H1 (cell line): ENCODE measurements around the gene AHCY. TPM values are rescaled to one million over a fixed set of nuclear protein-coding genes. Genes with fewer than 3 reads are reported as not detected.

Experiments used
- CTCF ChIA-PET: fragments of 300-600 bp; sonication (Branson Sonifier 250); formaldehyde crosslinking; loops from one replicate; lab custom pipeline; 2021; ENCODE audit not compliant: partially characterized antibody; lab: Charles Lee
- POLR2A ChIA-PET: fragments of 300-600 bp; sonication (Branson Sonifier 250); formaldehyde crosslinking; loops from one replicate; lab custom pipeline; 2021; ENCODE audit warnings: inconsistent platforms; ENCODE audit not compliant: partially characterized antibody; lab: Charles Lee
- DNase-seq, 2 experiments: peaks; one replicate each; pipeline versions ENCODE4 v3.0.0 to v3.0.0-alpha.2; 2010 to 2022; ENCODE audit warnings: low spot score in 2 of 2, low read depth in 1 of 2, mixed read lengths in 1 of 2
- FAIRE-seq: peaks from 2 replicates; lab custom pipeline; 2011; peaks lifted over from hg19 to GRCh38; lab: Jason Lieb, UNC
- H2AFZ ChIP-seq: 2 replicates; pipeline ENCODE4 v1.8.1; 2012; ENCODE audit warnings: low read length, inconsistent platforms
- H2AK5ac ChIP-seq: 2 replicates; pipeline ENCODE4 v1.6.1; 2013; ENCODE audit warnings: low read depth, low read length
- H2BK120ac ChIP-seq: replicated peaks from 2 replicates; pipeline ENCODE3; 2013; ENCODE audit warnings: low read depth, low read length, inconsistent platforms
- H2BK12ac ChIP-seq: 2 replicates; pipeline ENCODE4 v1.6.1; 2013; ENCODE audit warnings: low read depth, low read length
- H2BK15ac ChIP-seq: 2 replicates; pipeline ENCODE4 v1.6.1; 2013; ENCODE audit warnings: low read length
- H2BK20ac ChIP-seq: 2 replicates; pipeline ENCODE4 v1.6.1; 2013; ENCODE audit warnings: low read length
- H2BK5ac ChIP-seq: 2 replicates; pipeline ENCODE4 v1.6.1; 2013; ENCODE audit warnings: low read depth, low read length
- H3K14ac ChIP-seq: 2 replicates; pipeline ENCODE4 v1.6.1; 2013; ENCODE audit warnings: inconsistent platforms; ENCODE audit not compliant: insufficient read length
- H3K18ac ChIP-seq: 2 replicates; pipeline ENCODE4 v1.6.1; 2013; ENCODE audit warnings: low read length; ENCODE audit errors: extremely low read depth
- H3K23ac ChIP-seq: 2 replicates; pipeline ENCODE4 v1.6.1; 2013; ENCODE audit warnings: inconsistent platforms; ENCODE audit not compliant: insufficient read length
- H3K23me2 ChIP-seq: 2 replicates; pipeline ENCODE4 v1.6.1; 2013; ENCODE audit warnings: low read depth, low read length
- H3K27ac ChIP-seq: 2 replicates; pipeline ENCODE4 v1.6.1; 2011; ENCODE audit warnings: low read depth, low read length, inconsistent platforms
- H3K27me3 ChIP-seq, 4 experiments: replicated peaks in 1 of 4; 1 replicate in 1 of 4; 2 replicates in 3 of 4; pipeline versions ENCODE4 v1.6.1 to v1.8.1; 2011 to 2013; ENCODE audit warnings: low read length in 3 of 4, mild to moderate bottlenecking in 3 of 4, inconsistent platforms in 2 of 4, mixed read lengths in 2 of 4, moderate library complexity in 1 of 4; ENCODE audit not compliant: control insufficient read depth in 3 of 4, insufficient read depth in 3 of 4; ENCODE audit errors: extremely low read depth in 1 of 4
- H3K36me3 ChIP-seq, 4 experiments: 2 replicates each; pipeline versions ENCODE4 v1.6.1 to v1.8.1; 2011 to 2013; ENCODE audit warnings: mild to moderate bottlenecking in 4 of 4, low read length in 3 of 4, moderate library complexity in 2 of 4, control low read depth in 1 of 4, inconsistent platforms in 1 of 4; ENCODE audit not compliant: insufficient read depth in 4 of 4, control insufficient read depth in 2 of 4
- H3K4ac ChIP-seq: replicated peaks from 2 replicates; pipeline ENCODE3; 2013; ENCODE audit warnings: low read length, low read depth, mixed read lengths, inconsistent platforms; ENCODE audit not compliant: insufficient read length
- H3K4me1 ChIP-seq, 4 experiments: replicated peaks in 1 of 4; 1 replicate in 1 of 4; 2 replicates in 3 of 4; pipeline versions ENCODE4 v1.6.1 to v1.8.1; 2011 to 2013; ENCODE audit warnings: low read length in 3 of 4, inconsistent platforms in 2 of 4, mixed read lengths in 1 of 4; ENCODE audit not compliant: insufficient read depth in 4 of 4, control insufficient read depth in 3 of 4
- H3K4me2 ChIP-seq, 2 experiments: 2 replicates each; pipeline versions ENCODE4 v1.6.1 to v1.8.1; 2011 to 2013; ENCODE audit warnings: low read depth in 2 of 2, low read length in 2 of 2, control low read depth in 1 of 2, inconsistent platforms in 1 of 2, mild to moderate bottlenecking in 1 of 2; ENCODE audit not compliant: insufficient read depth in 1 of 2
- H3K4me3 ChIP-seq, 4 experiments: fragments of 200-600, 300-600 bp in 1 of 4; sonication (generic), shearing (Covaris generic), sonication (Bioruptor Twin) in 1 of 4; 2 replicates each; pipeline versions ENCODE4 v1.5.1 to v1.8.1; 2011 to 2016; ENCODE audit warnings: low read length in 4 of 4, low read depth in 3 of 4, control low read depth in 2 of 4, inconsistent platforms in 2 of 4, mild to moderate bottlenecking in 2 of 4, mixed read lengths in 1 of 4, moderate library complexity in 1 of 4; ENCODE audit not compliant: insufficient read depth in 2 of 4; ENCODE audit errors: extremely low read depth in 1 of 4
- H3K56ac ChIP-seq: replicated peaks from 2 replicates; pipeline ENCODE3; 2013; ENCODE audit warnings: low read depth, mild to moderate bottlenecking, mixed read lengths, low read length, inconsistent platforms; ENCODE audit not compliant: insufficient read length
- H3K79me1 ChIP-seq: 2 replicates; pipeline ENCODE4 v1.6.1; 2013; ENCODE audit warnings: low read depth, low read length, control low read depth
- H3K79me2 ChIP-seq, 2 experiments: 2 replicates each; pipeline versions ENCODE4 v1.6.1 to v1.8.1; 2012 to 2013; ENCODE audit warnings: low read length in 2 of 2, mild to moderate bottlenecking in 2 of 2, inconsistent platforms in 1 of 2; ENCODE audit not compliant: insufficient read depth in 2 of 2, control insufficient read depth in 1 of 2
- H3K9ac ChIP-seq, 4 experiments: replicated peaks in 1 of 4; 1 replicate in 1 of 4; 2 replicates in 3 of 4; pipeline versions ENCODE4 v1.6.1 to v1.8.1; 2011 to 2013; ENCODE audit warnings: low read depth in 3 of 4, low read length in 3 of 4, control low read depth in 2 of 4, mild to moderate bottlenecking in 2 of 4, moderate library complexity in 2 of 4, inconsistent platforms in 1 of 4; ENCODE audit errors: extremely low read depth in 1 of 4
- H3K9me3 ChIP-seq, 2 experiments: 2 replicates each; pipeline versions ENCODE4 v1.6.1 to v1.8.1; 2012 to 2013; ENCODE audit warnings: mild to moderate bottlenecking in 2 of 2, moderate library complexity in 2 of 2, control low read depth in 1 of 2, inconsistent platforms in 1 of 2, low read depth in 1 of 2, low read length in 1 of 2, mixed read lengths in 1 of 2; ENCODE audit not compliant: insufficient read depth in 2 of 2
- H4K20me1 ChIP-seq, 2 experiments: replicated peaks in 1 of 2; 2 replicates each; pipeline versions ENCODE3 to v1.8.1; 2011 to 2013; ENCODE audit warnings: inconsistent platforms in 2 of 2, low read length in 2 of 2, mild to moderate bottlenecking in 1 of 2; ENCODE audit not compliant: insufficient read depth in 2 of 2, control insufficient read depth in 1 of 2
- H4K5ac ChIP-seq: 2 replicates; pipeline ENCODE4 v1.6.1; 2013; ENCODE audit warnings: low read length, low read depth, mixed read lengths, inconsistent platforms; ENCODE audit not compliant: insufficient read length
- H4K8ac ChIP-seq: 2 replicates; pipeline ENCODE4 v1.8.0; 2013; ENCODE audit warnings: mild to moderate bottlenecking, moderate library complexity, low read length, inconsistent platforms; ENCODE audit not compliant: insufficient read depth; ENCODE audit errors: extremely low read depth
- H4K91ac ChIP-seq: replicated peaks from 2 replicates; pipeline ENCODE3; 2013; ENCODE audit warnings: low read length, mixed read lengths, inconsistent platforms; ENCODE audit not compliant: insufficient read length
- ASH2L ChIP-seq: fragments of 200-600, 300-600 bp; sonication (generic); IDR thresholded peaks from one replicate; pipeline ENCODE4 v1.7.1; 2017; ENCODE audit warnings: low read length
- CHD1 ChIP-seq: IDR thresholded peaks from 2 replicates; pipeline ENCODE4 v1.6.1; 2012; ENCODE audit warnings: low read depth, low read length, improper control_type of control experiment
- CTCF ChIP-seq, 3 experiments: IDR thresholded peaks; 1 replicate in 2 of 3; 2 replicates in 1 of 3; pipeline versions ENCODE4 v1.5.1 to v1.6.1; 2011; ENCODE audit warnings: low read length in 3 of 3, mild to moderate bottlenecking in 3 of 3, inconsistent platforms in 2 of 3, low read depth in 1 of 3, moderate library complexity in 1 of 3; ENCODE audit not compliant: insufficient read depth in 1 of 3; ENCODE audit errors: control extremely low read depth in 1 of 3
- FOSL1 ChIP-seq: IDR thresholded peaks from 2 replicates; pipeline ENCODE4 v1.6.1; 2011; ENCODE audit warnings: mild to moderate bottlenecking, low read depth, low read length, moderate library complexity; ENCODE audit not compliant: insufficient read depth
- HDAC6 ChIP-seq: IDR thresholded peaks from one replicate; pipeline ENCODE4 v1.7.1; 2012; ENCODE audit warnings: low read depth, mild to moderate bottlenecking, inconsistent platforms, low read length, moderate library complexity
- MAX ChIP-seq: IDR thresholded peaks from 2 replicates; pipeline ENCODE4 v1.6.1; 2012; ENCODE audit warnings: inconsistent platforms
- POLR2A ChIP-seq, 2 experiments: IDR thresholded peaks; 1 replicate in 1 of 2; 2 replicates in 1 of 2; pipeline ENCODE4 v1.6.1; 2011; ENCODE audit warnings: low read depth in 2 of 2, low read length in 2 of 2, mild to moderate bottlenecking in 2 of 2; ENCODE audit errors: control extremely low read depth in 1 of 2
- SP2 ChIP-seq: IDR thresholded peaks from 2 replicates; pipeline ENCODE4 v1.6.1; 2012; ENCODE audit warnings: mild to moderate bottlenecking, low read length, inconsistent platforms
- SP4 ChIP-seq: IDR thresholded peaks from 2 replicates; pipeline ENCODE4 v1.6.1; 2012; ENCODE audit warnings: low read length, inconsistent platforms
- TAF1 ChIP-seq: IDR thresholded peaks from 2 replicates; pipeline ENCODE4 v1.6.1; 2011; ENCODE audit warnings: mild to moderate bottlenecking, low read depth, low read length
- USF2 ChIP-seq: IDR thresholded peaks from 2 replicates; pipeline ENCODE4 v1.6.1; 2011; ENCODE audit warnings: low read length, improper control_type of control experiment
- WGBS, 2 experiments: shearing (Covaris generic) in 1 of 2; methylation state at CpG; one replicate each; pipeline versions ENCODE4 v1.1.6 to v1.1.7; 2013 to 2015; ENCODE audit warnings: low lambda C conversion rate in 2 of 2, mixed read lengths in 2 of 2, inconsistent platforms in 1 of 2, low coverage in 1 of 2, missing lambda C conversion rate in 1 of 2; ENCODE audit not compliant: insufficient replicate concordance in 2 of 2, insufficient coverage in 1 of 2, insufficient read length in 1 of 2; ENCODE audit errors: extremely low coverage in 1 of 2, missing lambda C conversion rate in 1 of 2; 5-methylcytosine and 5-hydroxymethylcytosine counted together
- polyA plus RNA-seq, 7 experiments: library from polyadenylated mRNA; depleted of rRNA in 3 of 7; stranded (reverse) in 5 of 7; unstranded in 2 of 7; fragments of >200 nt in 5 of 7; fragments of 200-250 nt in 2 of 7; gene quantifications; 1 replicate in 5 of 7; 2 replicates in 1 of 7; 4 replicates in 1 of 7; pipeline versions ENCODE4 v1.2.1 to v1.2.3, GENCODE V29; 2011 to 2013; ENCODE audit warnings: missing spikeins in 2 of 7, mixed read lengths in 2 of 7
- total RNA-seq: library from RNA; stranded (reverse); fragmentation: NEBNext Ultra II Directional; extraction: Animal tissue kit (Norgen Biotek cat#: 25700); gene quantifications from 2 replicates; pipeline ENCODE4 v1.2.1, GENCODE V29; 2021

The AHCY gene
- total and polyA plus RNA-seq, 2 of the 8 experiments (the other 6 are each of a cell fraction or from before 2014, with no cell fraction given): 404 to 638 TPM

- no peak overlapping the region for H3K4me3 ChIP-seq
- H2BK12ac ChIP-seq: no peak overlapping the region
- H2AFZ ChIP-seq: no peak overlapping the region
- H4K5ac ChIP-seq: no peak overlapping the region
- H3K14ac ChIP-seq: no peak overlapping the region
- no peak overlapping the region for H3K56ac ChIP-seq
- H4K20me1 ChIP-seq: peaks cover 37 to 60% of the 10 kb centered on the region in 2 experiments
- H3K23me2 ChIP-seq: no peaks in the 10 kb centered on the region
- no peak overlapping the region for H3K23ac ChIP-seq
- DNase-seq (no peak), FAIRE-seq (no peak)
- no peak overlapping the region for H3K27ac ChIP-seq
- 95% methylated on average over 3 of the region's 3 CpGs; no CpG with 5 or more reads in 1 of the 2 experiments for WGBS, 2 experiments
- H2BK20ac ChIP-seq: no peak overlapping the region
- H3K4me2 ChIP-seq: no peak overlapping the region
- no peak overlapping the region for H3K4ac ChIP-seq
- H3K27me3 ChIP-seq: no peaks in the 10 kb centered on the region
- no peak overlapping the region for H4K8ac ChIP-seq
- H3K79me2 ChIP-seq: peaks cover 24 to 72% of the 10 kb centered on the region in 2 experiments
- no peak overlapping the region for H3K18ac ChIP-seq
- peaks cover 32 to 40% (median 39%) of the 10 kb centered on the region in 4 experiments for H3K36me3 ChIP-seq
- H2BK5ac ChIP-seq: no peak overlapping the region
- no peaks in the 10 kb centered on the region for H3K9me3 ChIP-seq
- CTCF ChIA-PET: interaction anchor here (0.9 to 2.7 kb wide), 6 partner anchors 9 to 226 kb away, joined by 3 to 18 read pairs (median 4); no protein-coding TSS in a partner anchor
- H3K79me1 ChIP-seq: peaks cover 26% of the 10 kb centered on the region
- no peak overlapping the region for H2AK5ac ChIP-seq
- POLR2A ChIA-PET: interaction anchor here (0.7 to 0.8 kb wide), 2 partner anchors 21 to 34 kb away, joined by 3 read pairs; no protein-coding TSS in a partner anchor
- no peak overlapping the region for H2BK120ac ChIP-seq
- H4K91ac ChIP-seq: no peak overlapping the region
- H3K9ac ChIP-seq: no peak overlapping the region
- H2BK15ac ChIP-seq: no peak overlapping the region
- peaks cover under 1 to 5% (median 4%) of the 10 kb centered on the region in 4 experiments; a peak in 6 of 7 replicates for H3K4me1 ChIP-seq
- TF ChIP-seq HDAC6 (no peak), MAX (no peak), TAF1 (no peak), SP4 (no peak), FOSL1 (no peak), USF2 (no peak), ASH2L (no peak), POLR2A (IDR thresholded peaks at IDR 0.05; ENCODE audit: control extremely low read depth in 1 of 2, low read depth in 2 of 2, low read length in 2 of 2) (no peak), CHD1 (no peak), SP2 (no peak), CTCF (IDR thresholded peaks at IDR 0.05; ENCODE audit: control extremely low read depth in 1 of 3, insufficient read depth in 1 of 3, low read depth in 1 of 3, low read length in 3 of 3) (no peak)
These were observed 6.7 kb downstream of the AHCY start for GRCh38 chr20:34296468-34296867.
